ENCODE measurements around the gene PAM16.

PAM16 gene

GRCh38 chr16:4317532-4318450 is 33.3 kb downstream of the PAM16 start:
- peak; percentile 28 for DNase-seq

DNA sequence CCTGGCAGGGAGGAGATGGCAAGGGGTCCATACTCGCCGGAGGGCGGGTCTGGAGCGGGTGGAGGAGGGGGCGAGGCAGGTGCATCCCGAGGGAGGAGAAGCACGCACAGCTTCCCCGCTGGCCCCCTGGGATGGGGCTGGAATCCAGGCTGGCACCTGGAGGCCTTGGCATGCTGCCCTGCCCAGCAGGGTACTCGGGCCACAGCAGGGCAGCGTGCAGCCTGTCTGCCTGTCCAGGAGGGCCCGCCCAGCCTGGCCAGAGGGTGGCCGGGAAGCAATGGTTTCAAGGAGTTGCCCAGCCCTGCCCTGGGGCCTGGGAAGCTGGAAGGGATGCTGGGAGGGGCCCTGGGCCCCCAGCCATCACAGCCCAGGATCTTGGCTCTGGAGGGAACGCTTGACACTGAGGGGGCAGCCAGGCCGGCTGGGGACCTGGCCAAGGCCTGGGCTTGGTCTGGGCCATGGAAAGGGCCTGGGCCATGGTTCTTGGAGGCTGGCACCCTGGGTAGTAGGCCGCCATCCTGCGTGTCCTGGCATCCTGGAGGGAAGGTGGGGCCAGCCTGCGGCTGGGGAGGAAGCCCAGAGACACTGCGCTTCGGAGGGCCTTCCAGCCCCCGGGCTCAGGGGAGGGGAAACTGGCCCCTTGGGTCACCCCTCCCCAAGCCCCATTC is 34.1 kb downstream of the PAM16 start:
- peak; percentile 96 for DNase-seq

DNA sequence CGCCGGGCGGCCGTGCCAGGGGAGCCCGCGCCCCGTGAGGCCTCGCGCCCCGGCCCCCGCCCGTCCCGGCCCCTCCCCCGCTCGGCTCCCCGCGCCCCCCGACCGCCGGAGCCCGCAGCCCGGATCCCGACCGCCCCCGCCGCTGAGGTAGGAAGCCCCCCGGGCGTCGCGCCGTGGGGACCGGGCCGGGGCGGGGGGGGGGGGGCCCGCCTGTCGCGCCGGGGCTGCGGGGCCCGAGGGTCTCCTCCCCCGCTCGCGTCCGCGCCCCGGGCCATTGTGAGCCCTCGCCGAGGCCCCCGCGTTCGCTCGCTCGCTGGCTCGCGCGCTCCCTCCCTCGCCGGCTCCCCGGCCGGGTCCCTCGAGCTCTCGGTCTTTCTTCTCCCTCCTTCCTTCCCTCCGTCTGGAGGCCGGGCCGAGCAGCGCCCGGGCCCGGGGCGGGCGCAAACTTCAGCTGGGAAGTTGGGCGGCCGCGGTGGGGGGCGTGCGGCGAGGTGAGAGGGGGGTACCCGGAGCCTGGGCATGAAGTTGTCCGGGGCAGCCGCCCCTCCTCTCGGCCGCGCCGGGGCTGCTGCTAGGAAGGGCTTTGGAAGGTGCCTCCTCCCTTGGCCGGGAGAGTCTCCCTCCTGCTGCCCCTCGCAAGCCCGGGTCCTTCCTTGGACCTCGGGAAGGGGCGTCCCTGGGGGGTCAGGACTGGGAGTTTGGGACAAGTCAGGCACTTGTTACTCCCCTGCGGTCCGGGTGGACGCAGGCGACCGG is 34.8 kb downstream of the PAM16 start:
- peak; percentile 62 for DNase-seq

GRCh38 chr16:4315186-4316107 is 35.7 kb downstream of the PAM16 start, which contains the start of gene GLIS2:
TSS of gene GLIS2 (plus strand) at chr16:4316067. CDS start at chr16:4332281, 16,214 bp downstream.
- peak; percentile 93 for DNase-seq

DNA sequence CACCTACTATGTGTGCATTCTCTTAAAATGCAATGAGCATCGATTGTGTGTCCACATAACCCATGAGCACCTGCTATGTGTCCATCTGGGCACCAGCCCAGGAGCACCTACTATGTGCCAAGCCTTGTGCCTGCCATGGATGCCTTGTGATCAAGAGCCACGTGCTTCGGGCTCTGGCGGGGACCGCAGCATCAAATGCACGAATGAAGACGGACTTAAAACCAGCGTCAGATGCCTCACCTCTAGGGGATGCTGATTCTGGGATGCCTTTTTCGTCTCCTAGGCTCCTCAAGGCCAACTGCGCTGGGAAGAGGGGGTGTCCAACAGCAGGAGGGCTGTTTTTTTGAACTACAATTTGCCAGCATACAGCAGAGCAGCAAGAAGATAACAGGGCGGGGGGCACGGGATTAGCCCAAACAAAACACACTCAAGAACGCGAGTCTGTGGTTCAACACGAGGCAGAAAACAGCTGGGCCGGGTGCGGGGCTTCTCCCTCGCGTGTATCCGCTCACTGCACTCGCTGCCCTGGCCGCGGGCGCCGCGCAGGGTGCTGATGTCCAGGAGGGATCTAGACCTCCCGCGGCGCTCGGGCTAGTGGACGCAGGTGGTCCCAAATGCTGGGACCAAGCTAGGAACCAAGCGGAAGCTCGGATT is 36.5 kb downstream of the PAM16 start:
- DNase-seq, result peak; percentile 63

DNA sequence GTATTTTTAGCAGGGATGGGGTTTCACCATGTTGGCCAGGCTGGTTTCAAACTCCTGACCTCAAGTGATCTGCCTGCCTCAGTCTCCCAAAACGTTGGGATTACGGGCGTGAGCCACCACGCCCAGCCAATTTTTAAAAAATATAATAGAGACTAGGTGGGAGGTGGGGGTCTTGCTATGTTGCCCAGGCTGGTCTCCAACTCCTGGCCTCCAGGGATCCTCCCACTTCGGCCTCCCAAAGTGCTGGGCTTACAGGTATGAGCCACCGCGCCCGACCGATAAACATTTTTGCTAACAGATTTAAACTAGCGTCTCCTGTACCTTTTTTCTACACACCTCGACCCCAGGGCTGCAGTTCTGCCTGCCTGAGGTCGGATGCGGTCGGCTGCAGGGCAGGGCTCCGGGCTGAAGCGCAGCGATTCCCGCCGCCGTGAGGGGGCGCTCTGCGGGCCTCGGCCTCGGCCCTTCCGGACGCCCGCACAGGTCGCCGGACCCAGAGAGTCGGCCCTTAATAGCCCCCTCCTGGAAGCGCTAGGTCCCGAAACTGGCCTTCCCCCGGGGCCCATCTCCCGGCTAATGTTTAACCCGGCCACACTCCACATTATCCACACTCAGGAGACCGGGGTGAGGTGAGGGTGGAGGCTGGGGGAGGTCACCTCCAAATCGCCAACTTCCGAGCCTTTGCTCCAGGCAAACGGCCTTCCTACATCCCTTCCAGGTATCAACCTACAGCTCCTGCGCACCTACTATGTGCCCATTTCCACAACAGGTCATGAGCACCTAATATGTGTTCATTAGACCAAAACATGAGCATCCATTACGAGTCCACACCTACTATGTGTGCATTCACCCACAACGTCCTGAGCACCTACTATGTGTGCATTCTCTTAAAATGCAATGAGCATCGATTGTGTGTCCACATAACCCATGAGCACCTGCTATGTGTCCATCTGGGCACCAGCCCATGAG is 37.3 kb downstream of the PAM16 start:
- peak; percentile 71 for DNase-seq

DNA sequence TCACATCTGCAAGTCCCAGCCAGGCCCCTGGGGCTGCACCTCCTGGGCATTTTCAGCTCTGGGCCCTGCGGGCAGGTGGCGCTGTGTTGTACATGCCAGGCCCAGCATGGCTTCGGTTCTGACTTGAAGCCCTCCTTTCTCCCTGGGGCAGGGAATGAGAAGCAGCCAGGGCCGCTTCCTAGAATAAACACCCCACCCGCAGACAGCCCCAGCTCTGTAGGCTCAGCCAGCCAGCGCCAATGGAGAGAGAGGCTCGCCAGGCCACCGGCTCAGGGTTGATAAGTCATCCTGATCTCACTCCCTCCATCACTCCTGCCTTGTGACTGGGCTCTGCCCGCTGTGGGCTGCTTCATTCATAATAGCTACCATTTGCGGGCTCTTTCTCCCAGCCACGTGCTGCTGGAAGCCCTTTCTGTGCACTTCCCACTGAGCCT is 41.3 kb downstream of the PAM16 start:
- peak; percentile 84 for DNase-seq

DNA sequence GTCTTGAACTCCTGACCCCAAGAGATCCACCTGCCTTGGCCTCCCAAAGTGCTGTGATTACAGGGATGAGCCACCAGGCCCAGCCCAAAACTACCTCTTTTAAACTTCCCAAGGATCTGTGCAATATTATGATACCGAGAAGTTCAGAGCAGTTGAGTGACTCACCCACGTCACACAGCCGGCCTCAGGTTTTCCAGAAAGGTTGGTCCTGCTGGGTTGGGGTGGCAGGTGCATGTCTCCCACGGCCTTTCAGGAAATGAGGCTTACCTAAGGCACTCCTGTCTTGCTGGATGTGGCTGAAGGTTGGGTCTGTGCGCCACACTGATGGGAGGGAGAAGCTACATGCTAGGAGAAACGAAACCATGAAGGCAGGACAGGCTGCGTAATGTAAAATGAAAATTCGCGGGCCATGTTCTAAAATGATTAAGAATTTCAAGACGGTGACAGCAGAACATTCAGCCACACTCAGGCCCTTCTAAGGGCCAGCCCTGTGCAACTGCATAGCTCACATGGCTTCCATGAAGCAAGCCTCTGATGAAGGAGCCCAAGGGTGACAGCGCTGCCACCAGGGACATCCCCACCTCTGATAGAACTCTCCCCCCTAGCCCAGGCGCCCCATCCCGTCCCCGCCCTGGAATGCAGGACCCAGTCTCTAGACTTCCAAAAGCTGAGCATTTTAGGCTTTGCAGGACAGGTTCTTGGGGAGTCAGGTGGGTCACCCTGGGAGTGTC is 41.9 kb downstream of the PAM16 start:
- DNase-seq, result no peak

- peak; percentile 95 for DNase-seq
These were observed 43.7 kb downstream of the PAM16 start for GRCh38 chr16:4307215-4308037.

GRCh38 chr16:4306470-4307214 is 44.5 kb downstream of the PAM16 start:
- DNase-seq, result peak; percentile 59

- DNase-seq, result no peak
These were observed 47.1 kb downstream of the PAM16 start for GRCh38 chr16:4303973-4304372.

DNA sequence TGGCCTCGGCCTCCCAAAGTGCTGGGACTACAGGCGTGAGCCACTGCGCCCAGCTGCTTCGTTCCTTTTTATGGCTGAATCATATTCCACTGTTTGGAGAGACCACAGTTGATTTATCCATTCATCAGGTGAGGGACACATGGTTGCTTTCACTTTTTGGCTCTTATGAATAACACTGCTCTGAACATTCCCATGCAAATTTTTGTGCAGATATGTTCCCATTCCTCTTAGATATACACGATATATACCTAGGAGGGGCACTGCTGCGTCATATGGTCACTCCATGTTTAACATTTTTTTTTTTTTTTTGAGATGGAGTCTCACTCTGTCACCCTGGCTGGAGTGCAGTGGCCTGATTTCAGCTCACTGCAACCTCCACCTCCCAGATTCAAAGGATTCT is 49.2 kb downstream of the PAM16 start:
- no peak for DNase-seq

- DNase-seq, result no peak
These were observed 49.9 kb downstream of the PAM16 start for GRCh38 chr16:4301177-4301576.

DNA sequence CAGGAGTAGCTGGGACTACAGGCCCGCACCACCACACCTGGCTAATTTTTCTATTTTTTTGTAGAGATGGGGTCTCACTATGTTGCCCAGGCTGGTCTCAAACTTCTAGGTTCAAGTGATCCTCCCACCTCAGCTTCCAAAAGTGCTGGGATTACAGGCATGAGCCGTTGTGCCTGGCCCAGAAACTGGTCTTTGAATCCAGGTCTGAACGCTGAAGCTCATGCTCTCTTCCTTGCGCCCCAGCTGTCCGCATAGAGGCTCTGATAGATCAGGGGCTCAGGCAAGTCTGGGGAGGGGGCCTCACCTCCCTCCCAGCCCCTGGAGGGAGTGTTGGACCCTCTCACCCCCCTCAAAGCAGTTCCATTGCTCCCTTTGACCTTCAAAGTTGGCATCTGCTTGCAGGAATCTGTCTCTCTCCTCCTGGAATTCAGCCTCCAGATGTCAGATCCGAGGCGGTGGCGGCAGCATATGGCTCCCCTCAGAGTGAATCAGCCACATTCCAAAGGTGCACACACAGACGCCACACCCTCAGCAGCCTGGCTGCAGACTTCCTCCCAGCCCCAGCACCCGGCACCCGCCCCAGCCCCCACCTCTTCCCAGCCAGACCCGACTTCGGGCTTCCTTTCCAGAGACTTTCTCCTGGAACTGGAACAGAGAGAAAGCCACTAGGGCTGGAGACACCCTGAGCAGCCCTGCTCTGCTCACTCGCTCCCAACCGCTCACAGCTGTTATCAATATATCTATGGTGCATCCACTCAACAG is 52.2 kb downstream of the PAM16 start:
- DNase-seq, result no peak

- no peak for DNase-seq
These were observed 53.6 kb downstream of the PAM16 start for GRCh38 chr16:4297480-4297879.

DNA sequence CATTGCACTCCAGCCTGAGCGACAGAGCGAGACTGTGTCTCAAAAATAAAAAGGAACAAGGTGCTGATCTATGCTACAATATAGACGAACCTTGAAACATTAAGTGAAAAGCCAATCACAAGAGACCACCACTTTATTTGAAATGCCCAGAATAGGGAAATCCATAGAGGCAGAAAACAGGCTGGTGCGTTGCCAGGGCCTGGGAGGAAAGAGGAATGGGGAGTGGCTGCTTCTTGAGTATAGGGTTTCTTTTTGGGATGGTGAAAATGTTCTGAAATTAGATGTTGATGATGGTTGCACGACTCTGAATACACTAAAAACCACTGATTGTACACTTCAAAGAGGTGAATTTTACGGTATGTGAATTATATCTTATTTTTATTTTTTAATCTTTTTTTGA is 55.5 kb downstream of the PAM16 start:
- no peak for DNase-seq

DNA sequence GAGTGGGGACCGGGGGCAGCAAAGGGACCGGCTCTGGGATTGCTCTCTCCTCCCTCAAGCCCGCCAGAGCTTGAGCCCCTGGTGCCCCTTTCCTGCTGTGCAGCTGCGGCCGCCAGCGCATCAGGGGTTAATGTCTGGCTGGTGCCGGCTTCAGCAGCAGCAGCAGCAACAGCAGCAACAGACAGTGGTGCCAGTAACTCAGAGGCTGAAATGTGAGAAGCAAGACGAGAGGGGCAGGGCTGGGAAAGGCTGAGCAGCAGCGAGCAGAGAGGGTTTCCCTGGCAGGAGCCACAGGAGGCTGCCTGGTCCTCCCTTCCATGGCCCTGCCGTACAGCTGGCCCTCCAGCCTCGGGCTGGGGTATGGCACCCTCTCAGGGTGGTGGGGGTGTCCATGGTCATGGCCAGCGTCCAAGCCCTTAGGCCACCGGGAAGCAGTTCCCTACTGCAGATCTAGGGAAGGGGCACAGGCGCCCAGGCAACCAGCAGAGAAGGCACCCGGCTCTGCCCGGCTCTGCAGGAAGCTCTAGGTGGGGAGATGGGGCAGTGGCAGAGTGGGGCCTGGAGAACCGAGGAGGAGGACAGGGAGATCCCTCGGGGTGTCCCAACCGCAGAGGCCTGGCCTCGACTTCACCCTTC is 57.2 kb downstream of the PAM16 start:
- peak; percentile 76 for DNase-seq
